ENCODE measurements around the gene CCNL1. TPM values are rescaled to one million over a fixed set of nuclear protein-coding genes. Genes with fewer than 3 reads are reported as not detected.

The CCNL1 gene
- total RNA-seq, 1 donor from 2014 or later = 241 TPM

GRCh38 chr3:157133434-157134320, 26.3 kb downstream of the CCNL1 start:
- Histone ChIP-seq H3K4me1 (peaks cover 14 to 29% of the 10 kb centered on the region in 2 donors), H3K27me3 (no peaks in the 10 kb centered on the region), H3K27ac (peak overlapping the region in 1 of 2 donors; percentile 23), H3K36me3 (peaks cover 3 to 4% of the 10 kb centered on the region in 2 donors), H3K9me3 (no peaks in the 10 kb centered on the region), H3K4me3 (no peak overlapping the region)
- TF ChIP-seq CTCF (IDR thresholded peaks at IDR 0.05) = no peak
- no peak for DNase-seq (ENCODE audit: low spot score in 2 of 2)
- intact Hi-C loops (cut with DNase I) = loop anchor here (5.0 kb wide), 2 partner anchors 581 to 981 kb away; no protein-coding TSS in a partner anchor

GRCh38 chr3:157132936-157133335, 27.0 kb downstream of the CCNL1 start:
- DNase-seq (ENCODE audit: low spot score in 2 of 2) = no peak
- H3K9me3 ChIP-seq = no peaks in the 10 kb centered on the region
- intact Hi-C loops (cut with DNase I) = loop anchor here (5.0 kb wide), 2 partner anchors 581 to 981 kb away; no protein-coding TSS in a partner anchor
- H3K27me3 ChIP-seq = no peaks in the 10 kb centered on the region
- H3K4me1 ChIP-seq = peaks cover 14 to 29% of the 10 kb centered on the region in 2 donors
- H3K27ac ChIP-seq = peak overlapping the region in 1 of 2 donors; percentile 23
- H3K4me3 ChIP-seq = no peak overlapping the region
- H3K36me3 ChIP-seq = no peaks in the 10 kb centered on the region
- TF ChIP-seq CTCF (IDR thresholded peaks at IDR 0.05) = no peak

- Histone ChIP-seq H3K4me3 (no peak overlapping the region), H3K27ac (peak overlapping the region in 1 of 2 donors; percentile 60), H3K9me3 (no peaks in the 10 kb centered on the region), H3K36me3 (no peaks in the 10 kb centered on the region), H3K4me1 (peaks cover 14 to 29% of the 10 kb centered on the region in 2 donors), H3K27me3 (no peaks in the 10 kb centered on the region)
- no peak for TF ChIP-seq CTCF (IDR thresholded peaks at IDR 0.05)
- DNase-seq (ENCODE audit: low spot score in 2 of 2) = no peak
- intact Hi-C loops (cut with DNase I) = loop anchor here (5.0 kb wide), 2 partner anchors 580 to 980 kb away; no protein-coding TSS in a partner anchor
Measured at GRCh38 chr3:157132341-157132740, 27.6 kb downstream of the CCNL1 start.

- Histone ChIP-seq H3K27ac (peak overlapping the region in 1 of 2 donors; percentile 60), H3K9me3 (no peaks in the 10 kb centered on the region), H3K36me3 (no peaks in the 10 kb centered on the region), H3K4me3 (no peak overlapping the region), H3K27me3 (no peaks in the 10 kb centered on the region), H3K4me1 (peaks cover 14 to 29% of the 10 kb centered on the region in 2 donors)
- DNase-seq (ENCODE audit: low spot score in 2 of 2) = no peak
- TF ChIP-seq CTCF (IDR thresholded peaks at IDR 0.05) = no peak
- intact Hi-C loops (cut with DNase I) = loop anchor here (5.0 kb wide), 2 partner anchors 580 to 980 kb away; no protein-coding TSS in a partner anchor
Measured at GRCh38 chr3:157131861-157132260, 28.1 kb downstream of the CCNL1 start.

GRCh38 chr3:157130467-157131251, 29.3 kb downstream of the CCNL1 start:
- H3K4me1 ChIP-seq = peaks cover 5 to 26% of the 10 kb centered on the region in 2 donors
- intact Hi-C loops (cut with DNase I) = loop anchor here (5.0 kb wide), 2 partner anchors 578 to 978 kb away; no protein-coding TSS in a partner anchor
- peak overlapping the region in 1 of 2 donors; percentile 60 for H3K27ac ChIP-seq
- peak in 1 of 2 donors; percentile 76 for DNase-seq (ENCODE audit: low spot score in 2 of 2)
- no peaks in the 10 kb centered on the region for H3K36me3 ChIP-seq
- peak; percentile 14 to 58 (median 23) for TF ChIP-seq CTCF (IDR thresholded peaks at IDR 0.05)
- no peaks in the 10 kb centered on the region for H3K27me3 ChIP-seq
- no peaks in the 10 kb centered on the region for H3K9me3 ChIP-seq
- H3K4me3 ChIP-seq = no peak overlapping the region
